Naive thymus-derived CD8-positive, alpha-beta T cell (primary cell): ENCODE results near the gene GPR3. TPM values are rescaled to one million over a fixed set of nuclear protein-coding genes. Genes with fewer than 3 reads are reported as not detected.
"Not testable (repeated sequence)": the region's sequence is repeated elsewhere in the genome, so short reads cannot be mapped to it uniquely, and the experiment has no call there.

ENCODE experiments used
- ATAC-seq, 2 donors: fragments of 150-1000 bp; cut with Tn5 transposase in 1 of 2; sonication (Bioruptor Pico), chemical (Tn5 transposase) in 1 of 2; 1 replicate in 1 of 2; 2 replicates in 1 of 2; pipeline ENCODE4 v1.10.0; 2021; ENCODE audit warnings: mild to moderate bottlenecking in 2 of 2, moderate library complexity in 2 of 2
- POLR2A ChIA-PET: fragments of 350-600 bp; sonication (Branson Sonifier 250); formaldehyde crosslinking; loops from one replicate; lab custom pipeline; 2021; ENCODE audit warnings: antibody characterized with exemption; lab: Charles Lee
- DNase-seq, 10 donors: peaks; one replicate each; pipeline versions ENCODE4 v3.0.0 to v3.0.0-alpha.2; 2020 to 2022
- H3K27ac Mint-ChIP-seq, 10 donors: one replicate each; pipeline ENCODE4 v1.8.0; 2020 to 2022; ENCODE audit warnings: mild to moderate bottlenecking in 10 of 10, mixed read lengths in 10 of 10, moderate library complexity in 4 of 10, inconsistent platforms in 1 of 10
- H3K27me3 Mint-ChIP-seq, 5 donors: one replicate each; pipeline ENCODE4 v1.8.0; 2021 to 2022; ENCODE audit warnings: mixed read lengths in 5 of 5
- H3K36me3 Mint-ChIP-seq, 3 donors: one replicate each; pipeline ENCODE4 v1.8.0; 2020 to 2022; ENCODE audit warnings: mixed read lengths in 3 of 3, mild to moderate bottlenecking in 2 of 3, inconsistent platforms in 1 of 3
- H3K4me1 Mint-ChIP-seq, 4 donors: one replicate each; pipeline ENCODE4 v1.8.0; 2021 to 2022; ENCODE audit warnings: mixed read lengths in 4 of 4
- H3K4me3 Mint-ChIP-seq, 10 donors: one replicate each; pipeline ENCODE4 v1.8.0; 2020 to 2022; ENCODE audit warnings: mild to moderate bottlenecking in 10 of 10, mixed read lengths in 10 of 10, moderate library complexity in 6 of 10, inconsistent platforms in 1 of 10
- H3K9me3 Mint-ChIP-seq, 9 donors: one replicate each; pipeline ENCODE4 v1.8.0; 2020 to 2022; ENCODE audit warnings: mixed read lengths in 9 of 9, mild to moderate bottlenecking in 3 of 9, inconsistent platforms in 1 of 9, moderate library complexity in 1 of 9
- polyA plus RNA-seq, 3 donors: library from polyadenylated mRNA; unstranded; fragments of 300-500 nt; fragmentation: Illumina TruSeq; gene quantifications; one replicate each; pipeline ENCODE4 v1.2.3, GENCODE V29; 2021
- total RNA-seq, 8 experiments: library from RNA in 2 of 8; stranded (reverse) in 2 of 8; gene quantifications; one replicate each; pipeline ENCODE4 v1.2.3 and lab custom pipeline; 2021 to 2026

The GPR3 gene
- total and polyA plus RNA-seq, 5 experiments from 2014 or later, result 0.10 to 0.28 TPM; not detected in 3

DNA sequence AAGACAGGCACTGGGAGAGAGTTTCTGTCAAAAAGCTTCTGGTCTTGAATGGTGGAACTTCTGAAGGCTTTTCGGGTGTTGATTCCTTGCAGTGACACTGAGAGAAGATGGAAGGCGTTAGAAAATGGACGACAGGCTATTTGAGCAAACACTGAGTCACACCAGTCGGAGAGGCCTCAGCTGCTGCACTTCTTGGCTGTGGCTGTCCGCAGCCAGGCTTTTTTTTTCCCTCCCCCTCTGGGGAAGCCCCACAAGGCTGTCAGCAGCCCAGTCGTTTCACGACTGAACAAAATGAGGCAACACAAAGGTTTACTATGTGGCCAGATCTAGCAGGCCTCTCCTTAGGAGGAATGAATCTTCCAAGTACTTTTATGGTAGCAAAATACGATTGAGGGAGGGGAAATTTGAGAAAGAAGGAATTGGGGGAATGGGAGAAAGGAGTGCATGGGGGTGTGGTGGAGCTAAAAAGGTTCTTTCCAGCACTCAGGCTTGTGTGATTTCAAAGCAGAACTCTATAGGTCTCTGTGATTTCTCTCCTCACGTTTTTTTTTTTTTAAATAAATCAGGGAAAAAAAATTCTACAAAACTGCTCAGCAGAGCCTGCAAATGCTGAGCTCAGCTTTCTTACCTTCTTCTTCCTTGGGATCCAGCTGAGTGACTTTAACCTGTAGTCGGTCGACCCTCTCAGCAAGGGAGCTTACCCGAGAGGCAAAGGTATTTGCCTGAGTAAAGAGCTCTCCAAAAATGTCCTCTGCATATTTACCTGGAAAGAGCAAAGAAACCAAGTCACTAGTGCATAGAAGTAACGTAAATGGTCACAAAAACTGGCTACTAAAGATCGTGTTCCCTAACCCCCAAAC, 26.1 kb downstream of the GPR3 start:
- peaks cover 20 to 63% (median 47%) of the 10 kb centered on the region in 4 donors for H3K4me1 Mint-ChIP-seq
- DNase-seq (no peak), ATAC-seq (no peak)
- peak overlapping the region in 9 of 10 donors; percentile 2 to 88 (median 75) for H3K27ac Mint-ChIP-seq
- no peaks in the 10 kb centered on the region for H3K27me3 Mint-ChIP-seq
- H3K4me3 Mint-ChIP-seq, result no peak overlapping the region
- no peaks in the 10 kb centered on the region for H3K9me3 Mint-ChIP-seq
- POLR2A ChIA-PET, result interaction anchor here (2.5 kb wide), 1 partner anchor 72 kb away, joined by 8 read pairs; the partner anchor contains the start of gene WASF2
- peaks cover 14 to 56% (median 18%) of the 10 kb centered on the region in 3 donors for H3K36me3 Mint-ChIP-seq

DNA sequence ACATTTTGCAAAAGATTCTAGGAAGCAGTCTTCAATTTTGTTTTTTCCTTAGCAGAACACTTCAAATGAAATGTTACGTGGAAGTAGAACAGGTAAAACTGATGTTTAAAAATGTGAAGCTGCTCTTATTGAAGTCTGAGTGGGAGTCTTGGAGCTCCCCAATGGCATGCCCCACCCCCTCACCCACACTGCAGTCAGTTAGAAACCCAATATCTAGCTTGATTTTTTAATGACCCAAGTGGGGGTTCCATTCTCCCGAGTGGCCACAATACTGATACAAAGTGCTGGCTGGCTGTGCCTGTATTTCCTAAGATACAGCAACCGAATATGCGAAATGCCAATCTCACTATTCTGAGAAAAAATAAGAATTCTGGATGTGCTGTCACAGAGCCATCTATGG, 31.3 kb downstream of the GPR3 start:
- DNase-seq (no peak), ATAC-seq (no peak)
- H3K27me3 Mint-ChIP-seq, result no peaks in the 10 kb centered on the region
- H3K36me3 Mint-ChIP-seq, result peaks cover 0 to 26% (median 6%) of the 10 kb centered on the region in 3 donors
- peak overlapping the region; percentile 17 to 91 (median 83) for H3K27ac Mint-ChIP-seq
- POLR2A ChIA-PET, result interaction anchor here (0.9 to 1.8 kb wide), 2 partner anchors 11 to 13 kb away, joined by 3 to 5 read pairs; no protein-coding TSS in a partner anchor
- no peaks in the 10 kb centered on the region for H3K9me3 Mint-ChIP-seq
- no peak overlapping the region for H3K4me3 Mint-ChIP-seq
- H3K4me1 Mint-ChIP-seq, result peaks cover 30 to 77% (median 65%) of the 10 kb centered on the region in 4 donors

DNA sequence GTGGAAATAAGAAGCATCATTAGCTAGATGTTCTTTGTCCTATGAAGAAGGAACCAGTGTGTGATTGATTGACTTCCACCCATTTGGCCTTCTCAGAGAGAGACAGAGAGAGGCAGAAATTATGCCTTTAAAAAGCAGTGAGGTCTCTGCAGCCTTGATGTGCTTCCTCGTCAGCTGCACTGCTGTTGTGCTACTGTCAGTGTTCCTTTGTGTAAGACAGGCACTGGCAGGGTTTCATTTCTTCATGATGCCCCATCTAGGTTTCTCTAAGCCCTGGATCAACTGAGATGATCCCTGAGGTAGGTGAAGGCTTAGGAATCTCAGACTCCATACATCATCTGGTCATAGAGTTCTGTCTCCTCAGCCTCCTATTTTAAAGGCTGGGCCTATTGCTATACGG, 34.9 kb downstream of the GPR3 start:
- Mint-ChIP-seq H3K27me3 (no peaks in the 10 kb centered on the region), H3K4me1 (peaks cover 34 to 88% (median 81%) of the 10 kb centered on the region in 4 donors), H3K36me3 (peaks cover 0 to 21% (median 6%) of the 10 kb centered on the region in 3 donors), H3K4me3 (peak overlapping the region in 9 of 10 donors; percentile 77 to 91 (median 82)), H3K27ac (peak overlapping the region; percentile 40 to 96 (median 91)), H3K9me3 (no peaks in the 10 kb centered on the region)
- no peak for DNase-seq
- POLR2A ChIA-PET, result interaction anchor here (0.7 to 1.7 kb wide), 6 partner anchors 10 to 191 kb away, joined by 3 to 13 read pairs (median 4); no protein-coding TSS in a partner anchor
- ATAC-seq, result no peak

DNA sequence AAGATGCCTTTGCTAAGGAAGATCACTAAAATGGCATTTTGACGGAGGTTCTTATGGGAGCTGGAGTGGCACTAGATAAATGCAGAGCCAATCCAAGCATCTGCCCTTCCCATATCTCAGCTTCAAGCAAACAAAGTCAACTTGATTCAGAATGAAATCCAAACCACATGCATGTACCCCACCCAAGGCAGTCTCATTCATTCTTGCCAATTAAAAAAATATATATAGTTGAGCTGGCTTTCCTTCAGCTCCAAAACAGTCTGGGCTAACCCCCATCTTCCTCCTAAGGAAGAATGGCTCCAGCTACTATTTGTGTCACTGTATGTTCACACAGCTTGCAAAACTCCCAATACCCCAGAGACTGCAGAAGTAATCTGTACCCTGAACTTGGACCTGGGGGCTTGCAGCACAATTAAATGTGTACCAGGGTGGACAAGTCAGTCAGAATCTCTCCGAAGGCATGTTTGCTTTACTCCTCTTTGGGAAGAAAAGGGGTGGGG, 35.4 kb downstream of the GPR3 start:
- Mint-ChIP-seq H3K27me3 (no peaks in the 10 kb centered on the region), H3K4me1 (peaks cover 34 to 86% (median 77%) of the 10 kb centered on the region in 4 donors), H3K27ac (peak overlapping the region; percentile 40 to 96 (median 92))

DNA sequence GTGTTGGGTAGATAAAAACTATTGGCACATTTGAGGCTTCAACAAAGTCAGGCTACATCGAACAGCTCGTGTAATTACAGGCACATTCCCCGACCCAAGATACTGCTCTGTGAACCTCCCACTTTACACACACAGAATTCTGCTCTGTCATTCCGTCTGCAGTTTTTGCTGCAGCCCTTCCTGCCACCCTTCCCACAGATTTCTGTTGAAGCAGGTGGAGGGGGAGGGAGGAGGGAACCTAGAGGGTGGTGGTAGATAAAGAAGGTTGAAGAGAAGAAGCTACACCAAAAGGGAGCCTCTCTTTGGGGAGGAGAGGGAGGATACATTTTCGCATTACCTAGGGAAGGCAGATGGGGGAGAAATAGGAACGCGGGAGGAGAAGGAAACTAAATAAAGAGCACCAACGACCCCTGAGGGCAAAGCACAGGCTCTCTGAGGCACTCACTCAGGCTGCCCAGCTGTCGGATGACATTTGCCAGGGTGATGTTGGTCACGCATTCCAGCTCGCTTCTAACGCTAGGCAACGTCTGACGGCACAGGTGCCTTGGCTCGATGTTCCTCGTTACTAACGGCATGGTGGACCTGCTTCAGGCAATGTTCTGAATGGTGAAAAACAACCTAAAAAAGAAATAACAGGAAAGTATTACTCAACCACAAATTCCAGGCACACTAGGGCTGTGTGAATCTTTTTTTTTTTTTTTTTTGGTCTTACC, 36.0 kb downstream of the GPR3 start:
- Mint-ChIP-seq H3K27me3 (no peaks in the 10 kb centered on the region), H3K27ac (peak overlapping the region; percentile 40 to 96 (median 92)), H3K9me3 (no peaks in the 10 kb centered on the region), H3K36me3 (peaks cover 0 to 21% (median 6%) of the 10 kb centered on the region in 3 donors), H3K4me3 (peak overlapping the region; percentile 76 to 91 (median 81)), H3K4me1 (peaks cover 38 to 88% (median 81%) of the 10 kb centered on the region in 4 donors)
- DNase-seq (peak in 1 of 10 donors; percentile 17), ATAC-seq (peak; percentile 41 to 60)
- POLR2A ChIA-PET, result interaction anchor here (0.7 to 1.7 kb wide), 10 partner anchors 9 to 244 kb away, joined by 3 to 13 read pairs (median 4); partner anchors contain the start of genes IFI6 and WASF2

More for the DNA sequence above, 35.4 kb downstream of the GPR3 start:
- peak overlapping the region; percentile 76 to 91 (median 81) for H3K4me3 Mint-ChIP-seq
- no peak for DNase-seq
- no peaks in the 10 kb centered on the region for H3K9me3 Mint-ChIP-seq
- H3K36me3 Mint-ChIP-seq, result peaks cover 0 to 21% (median 6%) of the 10 kb centered on the region in 3 donors
- no peak for ATAC-seq
- POLR2A ChIA-PET, result interaction anchor here (0.7 to 1.7 kb wide), 9 partner anchors 10 to 244 kb away, joined by 3 to 13 read pairs (median 4); partner anchors contain the start of genes IFI6 and WASF2

DNA sequence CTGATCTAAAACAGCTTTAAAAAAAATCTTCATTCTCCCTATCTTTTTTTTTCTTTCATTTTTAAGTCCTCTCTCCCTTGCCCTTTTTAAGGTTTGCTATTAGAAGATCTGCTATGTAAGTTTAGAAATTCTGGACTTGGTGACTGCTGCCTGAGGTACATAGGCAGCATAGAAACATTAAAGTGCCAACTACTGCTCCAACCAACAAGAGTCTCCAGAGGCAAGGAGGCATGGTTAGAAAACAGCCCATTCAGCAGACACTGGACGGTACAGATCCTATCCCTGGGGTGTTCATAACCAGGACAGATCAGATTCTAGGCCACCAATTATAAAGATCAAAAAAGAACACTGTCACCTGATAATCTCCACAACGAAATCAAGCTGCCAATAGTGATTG, 36.6 kb downstream of the GPR3 start:
- POLR2A ChIA-PET, result interaction anchor here (0.6 to 2.5 kb wide), 10 partner anchors 38 to 681 kb away, joined by 3 to 14 read pairs (median 4); partner anchors contain the start of genes IFI6 and WASF2
- H3K4me3 Mint-ChIP-seq, result peak overlapping the region; percentile 76 to 91 (median 81)
- peaks cover 0 to 21% (median 6%) of the 10 kb centered on the region in 3 donors for H3K36me3 Mint-ChIP-seq
- ATAC-seq (peak in 1 of 2 donors; percentile 4), DNase-seq (no peak)
- no peaks in the 10 kb centered on the region for H3K27me3 Mint-ChIP-seq
- peaks cover 43 to 88% (median 82%) of the 10 kb centered on the region in 4 donors for H3K4me1 Mint-ChIP-seq
- peak overlapping the region; percentile 40 to 96 (median 92) for H3K27ac Mint-ChIP-seq
- no peaks in the 10 kb centered on the region for H3K9me3 Mint-ChIP-seq

DNA sequence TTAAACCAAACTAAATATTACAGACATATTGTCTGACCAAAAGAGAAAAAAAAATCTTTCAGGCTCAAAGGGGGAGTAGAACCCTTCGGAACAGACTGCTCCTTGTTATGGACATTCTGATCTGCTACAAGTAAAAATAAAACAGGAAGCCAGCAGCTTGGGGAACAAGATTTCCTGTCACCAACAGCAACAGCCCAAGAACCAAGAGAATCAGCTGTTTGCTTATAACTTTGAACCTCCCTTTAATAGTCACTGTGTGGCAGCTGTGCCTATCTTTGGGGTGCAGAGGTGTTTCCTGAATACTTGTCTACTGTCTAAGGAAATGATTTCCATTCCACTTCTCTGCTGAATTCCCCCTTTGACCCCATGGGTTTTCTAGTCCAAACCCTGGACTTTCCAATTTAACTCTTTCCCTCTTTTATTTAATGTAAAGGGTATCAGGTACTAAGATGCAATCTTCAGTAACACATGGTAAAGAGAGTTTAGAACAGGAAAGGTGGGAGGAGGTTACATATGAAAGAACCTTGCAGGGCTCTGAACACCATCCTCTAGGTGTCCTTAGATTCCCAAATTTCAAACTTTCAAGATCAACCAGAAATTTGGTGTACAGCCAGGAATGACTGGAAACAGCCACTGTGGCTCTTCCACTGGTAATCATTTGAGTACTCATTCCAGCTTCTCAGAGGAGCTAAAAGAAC, 38.6 kb downstream of the GPR3 start:
- DNase-seq (peak in 6 of 10 donors; percentile 30 to 68 (median 42)), ATAC-seq (peak; percentile 74 to 85)
- H3K4me3 Mint-ChIP-seq, result peak overlapping the region; percentile 29 to 91 (median 77)
- H3K36me3 Mint-ChIP-seq, result peaks cover 0 to 15% (median 5%) of the 10 kb centered on the region in 3 donors
- no peaks in the 10 kb centered on the region for H3K9me3 Mint-ChIP-seq
- no peaks in the 10 kb centered on the region for H3K27me3 Mint-ChIP-seq
- peak overlapping the region; percentile 40 to 96 (median 90) for H3K27ac Mint-ChIP-seq
- POLR2A ChIA-PET, result interaction anchor here (0.7 to 2.5 kb wide), 14 partner anchors 9 to 757 kb away, joined by 3 to 14 read pairs (median 4); partner anchors contain the start of genes AHDC1 and WASF2
- H3K4me1 Mint-ChIP-seq, result peaks cover 42 to 95% (median 88%) of the 10 kb centered on the region in 4 donors

DNA sequence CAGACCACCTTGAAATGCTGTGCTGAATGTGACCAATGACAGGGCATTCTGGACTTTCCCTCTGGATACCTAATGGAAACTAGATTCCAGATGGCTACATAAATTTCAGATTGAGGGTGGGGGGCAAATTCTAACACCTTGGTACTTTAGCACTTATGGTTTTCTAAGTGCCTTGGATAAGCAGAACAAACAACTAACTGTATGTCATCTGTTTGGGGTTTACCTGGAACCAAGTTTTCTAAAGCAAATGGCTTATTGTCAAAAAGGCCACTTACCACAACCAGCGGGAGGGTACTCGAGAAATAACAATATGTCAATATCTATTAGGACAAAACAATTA, 39.1 kb downstream of the GPR3 start:
- peak overlapping the region in 8 of 10 donors; percentile 74 to 91 (median 77) for H3K4me3 Mint-ChIP-seq
- H3K27ac Mint-ChIP-seq, result peak overlapping the region; percentile 40 to 96 (median 90)
- H3K9me3 Mint-ChIP-seq, result no peaks in the 10 kb centered on the region
- POLR2A ChIA-PET, result interaction anchor here (1.4 to 2.5 kb wide), 5 partner anchors 19 to 173 kb away, joined by 3 to 14 read pairs (median 10); partner anchors contain the start of genes AHDC1 and WASF2
- ATAC-seq (no peak), DNase-seq (no peak)
- peaks cover 0 to 10% (median 3%) of the 10 kb centered on the region in 3 donors for H3K36me3 Mint-ChIP-seq
- peaks cover 41 to 96% (median 88%) of the 10 kb centered on the region in 4 donors for H3K4me1 Mint-ChIP-seq
- H3K27me3 Mint-ChIP-seq, result no peaks in the 10 kb centered on the region

DNA sequence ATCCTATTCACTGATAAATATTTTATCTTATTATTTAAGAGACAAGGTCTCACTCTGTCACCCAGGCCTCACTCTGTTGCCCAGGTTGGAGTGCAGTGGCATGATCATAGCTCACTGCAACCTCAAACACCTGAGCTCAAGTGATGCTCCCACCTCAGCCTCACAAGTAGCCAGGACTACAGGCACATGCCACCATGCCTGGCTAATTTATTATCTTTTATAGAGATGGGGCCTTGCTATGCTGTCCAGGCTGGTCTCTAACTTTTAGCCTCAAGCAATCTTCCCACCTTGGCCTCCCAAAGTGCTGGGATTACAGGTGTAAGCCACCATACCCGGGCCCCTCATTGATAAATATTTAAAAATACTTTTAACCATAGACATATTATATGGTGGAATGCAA, 40.3 kb downstream of the GPR3 start:
- H3K9me3 Mint-ChIP-seq, ATAC-seq, H3K27me3 Mint-ChIP-seq, H3K36me3 Mint-ChIP-seq, H3K4me3 Mint-ChIP-seq, DNase-seq: not testable (repeated sequence)
- Mint-ChIP-seq H3K27ac (peak overlapping the region in 5 of 10 donors; percentile 40 to 79 (median 70)), H3K4me1 (peaks cover 37 to 96% (median 87%) of the 10 kb centered on the region in 4 donors)
- POLR2A ChIA-PET, result interaction anchor here (0.7 to 1.4 kb wide), 2 partner anchors 89 to 118 kb away, joined by 3 to 5 read pairs; no protein-coding TSS in a partner anchor

DNA sequence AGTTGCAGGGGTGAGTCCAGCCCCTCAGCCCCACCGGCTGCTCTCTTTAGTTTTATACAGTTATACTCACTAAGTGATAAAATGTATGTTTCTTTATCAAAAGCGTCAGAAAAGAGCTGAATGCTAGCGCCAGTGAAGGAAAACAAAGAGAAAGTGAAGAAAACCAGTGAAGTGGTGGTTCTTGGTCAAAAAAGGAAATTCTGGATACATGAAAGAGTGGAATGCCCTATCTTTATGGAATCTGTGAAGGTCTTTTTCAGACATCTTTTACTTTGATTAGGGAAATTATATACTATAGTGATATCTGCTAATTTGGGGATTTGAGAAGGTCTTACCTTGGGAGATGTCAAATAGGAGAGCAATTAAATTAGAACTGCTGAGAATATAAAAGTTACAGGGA, 41.3 kb downstream of the GPR3 start:
- no peak for ATAC-seq
- Mint-ChIP-seq H3K4me1 (peaks cover 37 to 96% (median 87%) of the 10 kb centered on the region in 4 donors), H3K9me3 (no peaks in the 10 kb centered on the region), H3K4me3 (peak overlapping the region in 8 of 10 donors; percentile 0 to 57 (median 44)), H3K27ac (peak overlapping the region; percentile 69 to 90 (median 80)), H3K27me3 (no peaks in the 10 kb centered on the region), H3K36me3 (peaks cover 0 to 2% (median 0%) of the 10 kb centered on the region in 3 donors)
- POLR2A ChIA-PET, result interaction anchor here (1.0 to 2.0 kb wide), 5 partner anchors 9 to 123 kb away, joined by 4 to 8 read pairs (median 5); partner anchors contain the start of gene WASF2
- DNase-seq, result no peak
